Endothelial cell of umbilical vein (primary cell): ENCODE results near the gene ZNF302.

Experiments used
- CTCF ChIP-seq, 2 donors: IDR thresholded peaks; 1 replicate in 1 of 2; 2 replicates in 1 of 2; pipeline ENCODE4 v1.5.1; 2011; ENCODE audit warnings: low read length in 2 of 2, mild to moderate bottlenecking in 2 of 2, moderate library complexity in 2 of 2, control low read depth in 1 of 2, inconsistent platforms in 1 of 2, low read depth in 1 of 2; ENCODE audit not compliant: insufficient read depth in 1 of 2; ENCODE audit errors: extremely low read depth in 1 of 2
- MAX ChIP-seq: IDR thresholded peaks from 2 replicates; pipeline ENCODE4 v1.6.1; 2011; ENCODE audit not compliant: insufficient read depth, insufficient read length

- TF ChIP-seq CTCF (IDR thresholded peaks at IDR 0.05; ENCODE audit: extremely low read depth in 1 of 2, insufficient read depth in 1 of 2, low read depth in 1 of 2, low read length in 2 of 2) = peak in 1 of 2 donors; percentile 27
- no peak for TF ChIP-seq MAX
These were observed 637 bp upstream of the ZNF302 start, which contains the start of gene SCGB2B2 for GRCh38 chr19:34676697-34677385.
